Progenitor cell of endocrine pancreas (in vitro differentiated cells): ENCODE data around the gene TRAPPC14. TPM values are rescaled to one million over a fixed set of nuclear protein-coding genes. Genes with fewer than 3 reads are reported as not detected.
"Not testable (repeated sequence)": the region's sequence is repeated elsewhere in the genome, so short reads cannot be mapped to it uniquely, and the experiment has no call there.

Source experiments
- DNase-seq: peaks from one replicate; pipeline ENCODE4 v3.0.0; 2021; ENCODE audit warnings: low spot score; ENCODE audit not compliant: unreplicated experiment
- H3K27ac Mint-ChIP-seq: 2 replicates; pipeline ENCODE4 v1.8.0; 2021; ENCODE audit warnings: mild to moderate bottlenecking, moderate library complexity, mixed read lengths
- H3K27me3 Mint-ChIP-seq: 2 replicates; pipeline ENCODE4 v1.8.0; 2021; ENCODE audit warnings: mixed read lengths
- H3K36me3 Mint-ChIP-seq: 2 replicates; pipeline ENCODE4 v1.8.0; 2022; ENCODE audit warnings: mixed read lengths; ENCODE audit not compliant: insufficient read depth
- H3K4me1 Mint-ChIP-seq: 2 replicates; pipeline ENCODE4 v1.8.0; 2021; ENCODE audit warnings: low read depth, mixed read lengths
- H3K4me3 Mint-ChIP-seq: 2 replicates; pipeline ENCODE4 v1.8.0; 2021; ENCODE audit warnings: low read depth, mild to moderate bottlenecking, moderate library complexity, mixed read lengths
- H3K9me3 Mint-ChIP-seq: 2 replicates; pipeline ENCODE4 v1.8.0; 2021; ENCODE audit warnings: low read depth, mixed read lengths
- CTCF ChIP-seq: fragments of 200-600 bp; sonication (generic); IDR thresholded peaks from one replicate; pipeline ENCODE4 v1.5.0; 2021; ENCODE audit warnings: antibody characterized with exemption, mild to moderate bottlenecking; ENCODE audit not compliant: unreplicated experiment
- long read RNA-seq: library from polyadenylated mRNA; unstranded; transcript quantifications from one replicate; pipeline ENCODE4 v2.0.0, GENCODE V29; 2020
- total RNA-seq: library from RNA; stranded (reverse); gene quantifications from 2 replicates; pipeline ENCODE4 v1.2.1, GENCODE V29; 2021

Gene TRAPPC14
- total RNA-seq = 29.6 and 30.7 TPM in 2 replicates
- long read RNA-seq, partial matches to known transcripts = 0 of 2 reads
- long read RNA-seq, other reads (novel, unspliced or antisense) = 1 of 2 reads

DNA sequence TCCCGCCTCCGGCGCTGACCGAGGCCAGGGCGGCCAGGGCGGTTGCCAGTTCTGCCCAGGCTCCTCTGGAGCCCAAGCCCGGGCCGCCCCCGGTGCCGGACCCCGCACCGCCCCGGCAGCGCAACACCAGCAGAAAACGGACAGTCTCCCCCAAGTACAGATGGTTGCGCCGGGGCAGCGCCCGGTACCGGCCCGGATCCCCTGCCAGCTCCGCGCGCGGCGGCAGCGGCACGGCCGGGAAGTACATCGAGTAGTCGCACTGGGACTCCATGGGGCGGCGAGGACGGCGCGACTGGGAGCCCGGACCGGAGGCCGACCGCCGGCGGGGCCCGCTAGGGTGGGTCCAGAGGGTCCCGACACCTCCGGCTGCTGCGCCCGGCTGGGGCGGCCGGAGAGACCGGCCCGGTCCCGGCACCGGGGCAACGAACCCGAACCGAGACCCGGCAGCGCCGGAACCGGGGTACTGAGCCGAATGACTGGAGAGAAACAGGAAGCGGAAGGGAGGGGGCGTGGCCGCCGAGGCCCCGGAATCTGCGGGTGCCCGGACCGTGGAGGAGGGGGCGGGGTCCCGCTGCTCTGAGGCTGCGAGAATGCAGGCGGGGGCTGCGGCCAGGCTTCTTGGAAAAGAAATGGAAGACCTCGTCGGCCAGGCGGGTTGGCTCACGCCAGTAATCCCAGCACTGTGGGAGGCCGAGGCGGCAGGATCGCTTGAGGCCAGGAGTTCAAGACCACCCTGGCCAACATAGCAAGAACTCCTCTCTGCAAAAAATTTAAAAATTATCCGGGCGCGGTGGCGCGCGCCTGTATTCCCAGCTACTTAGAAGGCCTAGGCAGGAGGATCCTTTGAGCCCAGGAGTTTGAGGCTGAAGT is at the start of gene TRAPPC14:
Gene TRAPPC14, minus strand, starts transcription at position 495 of the 870 bp plus-strand sequence. Its CDS starts 224 bp downstream, at position 271.
- Mint-ChIP-seq H3K36me3 (peaks cover 6% of the 10 kb centered on the region), H3K4me1 (peaks cover 9% of the 10 kb centered on the region), H3K27me3 (peaks cover 3% of the 10 kb centered on the region), H3K9me3 (no peaks in the 10 kb centered on the region), H3K27ac (peak within 1 kb of the TSS; percentile 87), H3K4me3 (peak within 1 kb of the TSS; percentile 75)
- TF ChIP-seq CTCF = no peak
- peak; percentile 82 for DNase-seq

DNA sequence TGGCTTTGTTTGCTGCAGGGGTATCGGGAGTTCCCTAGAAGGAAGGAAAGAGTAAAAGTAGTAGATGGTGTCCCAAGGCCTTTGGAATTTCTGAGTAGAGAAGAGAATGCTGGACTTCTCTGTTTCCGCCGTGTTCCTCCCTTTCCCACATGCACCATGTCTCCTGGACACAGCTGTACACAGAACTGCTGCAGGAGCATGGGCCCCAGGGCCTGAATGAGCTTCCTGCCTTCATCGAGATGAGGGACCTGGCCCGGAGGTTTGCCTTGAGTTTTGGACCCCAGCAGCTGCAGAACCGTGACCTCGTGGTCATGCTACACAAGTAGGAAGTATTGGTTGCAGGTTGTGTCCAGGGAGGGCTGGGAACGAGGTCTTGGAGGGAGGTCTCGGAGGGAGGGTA is 45.9 kb upstream of the TRAPPC14 start:
- Mint-ChIP-seq H3K9me3 (no peaks in the 10 kb centered on the region), H3K27ac (no peak overlapping the region), H3K36me3 (peaks cover 2% of the 10 kb centered on the region), H3K4me1 (peaks cover 21% of the 10 kb centered on the region), H3K4me3 (no peak overlapping the region), H3K27me3 (peaks cover 37% of the 10 kb centered on the region)
- no peak for DNase-seq
- TF ChIP-seq CTCF = no peak

- DNase-seq = no peak
- Mint-ChIP-seq H3K4me3 (no peak overlapping the region), H3K27ac (no peak overlapping the region), H3K9me3 (no peaks in the 10 kb centered on the region), H3K4me1 (peaks cover 12% of the 10 kb centered on the region), H3K27me3 (peaks cover 51% of the 10 kb centered on the region), H3K36me3 (peaks cover 2% of the 10 kb centered on the region)
- TF ChIP-seq CTCF = no peak
Measured at GRCh38 chr7:100200693-100201092, 42.2 kb upstream of the TRAPPC14 start.

DNA sequence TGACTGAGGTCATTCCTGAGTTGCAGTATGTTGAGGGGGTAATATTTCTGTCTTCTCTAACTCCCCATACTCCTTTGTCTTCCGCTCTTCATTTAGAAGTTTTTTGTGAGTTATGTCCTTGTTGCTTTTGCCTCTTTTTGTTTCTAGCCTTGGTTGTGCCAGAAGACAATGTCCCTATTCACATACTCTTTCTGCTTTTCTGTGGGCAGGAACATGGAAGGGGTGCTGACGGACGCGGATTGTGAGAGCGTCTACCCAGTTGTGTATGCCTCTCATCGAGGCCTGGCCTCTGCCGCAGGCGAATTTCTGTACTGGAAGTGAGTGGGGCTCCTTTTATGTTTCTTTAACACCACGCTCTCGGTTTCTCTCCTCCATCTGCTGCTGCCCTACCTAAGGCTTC is 39.7 kb upstream of the TRAPPC14 start:
- Mint-ChIP-seq H3K27ac (no peak overlapping the region), H3K36me3 (no peaks in the 10 kb centered on the region), H3K4me3 (no peak overlapping the region), H3K4me1 (peaks cover 6% of the 10 kb centered on the region), H3K27me3 (peaks cover 43% of the 10 kb centered on the region), H3K9me3 (no peaks in the 10 kb centered on the region)
- no peak for DNase-seq
- no peak for TF ChIP-seq CTCF

DNA sequence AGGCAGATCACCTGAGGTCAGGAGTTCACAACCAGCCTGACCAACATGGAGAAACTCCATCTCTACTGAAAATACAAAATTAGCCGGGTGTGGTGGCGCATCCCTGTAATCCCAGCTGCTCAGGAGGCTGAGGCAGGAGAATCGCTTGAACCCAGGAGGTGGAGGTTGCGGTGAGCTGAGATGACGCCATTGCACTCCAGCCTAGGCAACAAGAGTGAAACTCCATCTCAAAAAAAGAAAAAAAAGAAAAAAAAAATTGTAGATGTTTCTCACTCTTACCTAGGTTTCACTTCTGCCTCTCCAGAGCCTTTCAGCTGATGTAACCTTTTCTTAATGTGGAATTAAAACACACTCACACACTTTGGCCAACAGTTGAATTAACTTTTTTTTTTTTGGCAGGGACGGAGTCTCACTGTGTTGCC is 37.4 kb upstream of the TRAPPC14 start:
- DNase-seq, H3K36me3 Mint-ChIP-seq, H3K27ac Mint-ChIP-seq, H3K4me3 Mint-ChIP-seq, H3K4me1 Mint-ChIP-seq, H3K9me3 Mint-ChIP-seq: not testable (repeated sequence)
- H3K27me3 Mint-ChIP-seq = peaks cover 39% of the 10 kb centered on the region
